ENCODE measurements around the gene SGSM1.

Gene SGSM1

DNA sequence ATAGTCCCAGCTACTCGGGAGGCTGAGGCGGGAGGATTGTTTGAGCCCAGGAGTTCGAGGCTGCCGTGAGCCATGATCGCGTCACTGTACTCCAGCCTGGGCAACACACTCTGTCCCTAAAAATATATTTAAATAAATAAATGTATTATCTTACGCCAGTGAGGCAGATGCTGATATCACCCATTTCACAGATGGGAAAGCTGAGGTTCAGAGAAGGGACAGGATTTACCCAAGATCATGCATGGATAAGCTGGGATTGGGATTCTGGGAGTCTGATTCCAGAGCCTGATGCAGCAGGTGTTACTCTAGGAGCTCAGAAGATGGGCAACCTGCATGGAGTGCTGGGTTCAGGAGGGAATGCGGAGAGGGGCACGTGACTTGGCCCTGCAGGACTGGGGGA lies 17.8 kb downstream of the SGSM1 start:
- no peak overlapping the region for H2AFZ ChIP-seq (ENCODE audit: low read length)
- no peaks in the 10 kb centered on the region for H4K20me1 ChIP-seq (ENCODE audit: insufficient read depth, low read length, poor library complexity, severe bottlenecking)
- no peaks in the 10 kb centered on the region for H3K4me1 ChIP-seq (ENCODE audit: insufficient read depth, low read length, poor library complexity, severe bottlenecking)
- H3K27me3 ChIP-seq (ENCODE audit: insufficient read depth, low read length, poor library complexity, severe bottlenecking), result no peaks in the 10 kb centered on the region
- H3K4me3 ChIP-seq (ENCODE audit: low read length, poor library complexity, severe bottlenecking), result no peak overlapping the region
- no peak overlapping the region for H3K9ac ChIP-seq (ENCODE audit: low read depth, low read length, poor library complexity, severe bottlenecking)
- no peaks in the 10 kb centered on the region for H3K9me2 ChIP-seq (replicated peaks; ENCODE audit: low read depth, low read length)
- H3K9me3 ChIP-seq (ENCODE audit: insufficient read depth, low read depth, low read length), result no peaks in the 10 kb centered on the region
- no peak overlapping the region for H3K4me2 ChIP-seq (ENCODE audit: low read depth, low read length, poor library complexity, severe bottlenecking)
- H3K79me2 ChIP-seq (ENCODE audit: insufficient read depth, low read length), result no peaks in the 10 kb centered on the region
- H3F3A ChIP-seq (ENCODE audit: low read depth), result no peaks in the 10 kb centered on the region
- TF ChIP-seq, protein P1, sequence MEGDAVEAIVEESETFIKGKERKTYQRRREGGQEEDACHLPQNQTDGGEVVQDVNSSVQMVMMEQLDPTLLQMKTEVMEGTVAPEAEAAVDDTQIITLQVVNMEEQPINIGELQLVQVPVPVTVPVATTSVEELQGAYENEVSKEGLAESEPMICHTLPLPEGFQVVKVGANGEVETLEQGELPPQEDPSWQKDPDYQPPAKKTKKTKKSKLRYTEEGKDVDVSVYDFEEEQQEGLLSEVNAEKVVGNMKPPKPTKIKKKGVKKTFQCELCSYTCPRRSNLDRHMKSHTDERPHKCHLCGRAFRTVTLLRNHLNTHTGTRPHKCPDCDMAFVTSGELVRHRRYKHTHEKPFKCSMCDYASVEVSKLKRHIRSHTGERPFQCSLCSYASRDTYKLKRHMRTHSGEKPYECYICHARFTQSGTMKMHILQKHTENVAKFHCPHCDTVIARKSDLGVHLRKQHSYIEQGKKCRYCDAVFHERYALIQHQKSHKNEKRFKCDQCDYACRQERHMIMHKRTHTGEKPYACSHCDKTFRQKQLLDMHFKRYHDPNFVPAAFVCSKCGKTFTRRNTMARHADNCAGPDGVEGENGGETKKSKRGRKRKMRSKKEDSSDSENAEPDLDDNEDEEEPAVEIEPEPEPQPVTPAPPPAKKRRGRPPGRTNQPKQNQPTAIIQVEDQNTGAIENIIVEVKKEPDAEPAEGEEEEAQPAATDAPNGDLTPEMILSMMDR (conservative IDR thresholded peaks at IDR 0.05; ENCODE audit: low read length), result no peak
- TF ChIP-seq EZH2phosphoT487 (IDR thresholded peaks at IDR 0.05; ENCODE audit: borderline replicate concordance), result no peak
- no peaks in the 10 kb centered on the region for H3K36me3 ChIP-seq (ENCODE audit: insufficient read depth, low read length)

DNA sequence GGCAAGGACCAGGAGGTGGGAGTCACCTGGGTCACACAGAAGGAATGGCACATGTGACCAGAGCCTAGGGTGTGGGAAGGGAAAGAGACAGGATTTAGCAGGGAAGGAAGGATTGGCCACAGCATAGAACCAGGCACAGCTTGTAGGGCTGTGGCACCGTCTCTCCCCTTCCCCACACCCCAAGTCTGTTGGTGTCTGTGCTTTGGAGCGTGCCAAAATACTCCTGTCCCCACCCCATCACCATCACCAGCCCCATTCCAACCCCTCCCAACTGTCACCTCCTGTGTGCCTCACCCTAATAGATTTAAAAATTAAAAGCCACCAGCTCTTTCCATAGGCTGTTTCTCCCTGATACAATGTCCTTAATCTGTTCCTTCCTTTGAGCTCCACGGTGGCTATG lies 18.2 kb downstream of the SGSM1 start:
- H3K9me3 ChIP-seq (ENCODE audit: insufficient read depth, low read depth, low read length), result no peaks in the 10 kb centered on the region
- H3K4me3 ChIP-seq (ENCODE audit: low read length, poor library complexity, severe bottlenecking), result no peak overlapping the region
- no peak for TF ChIP-seq EZH2phosphoT487 (IDR thresholded peaks at IDR 0.05; ENCODE audit: borderline replicate concordance)
- TF ChIP-seq, protein P1 (conservative IDR thresholded peaks at IDR 0.05; ENCODE audit: low read length), result no peak
- H3K9ac ChIP-seq (ENCODE audit: low read depth, low read length, poor library complexity, severe bottlenecking), result no peak overlapping the region
- H2AFZ ChIP-seq (ENCODE audit: low read length), result no peak overlapping the region
- no peaks in the 10 kb centered on the region for H3K9me2 ChIP-seq (replicated peaks; ENCODE audit: low read depth, low read length)
- H3K4me2 ChIP-seq (ENCODE audit: low read depth, low read length, poor library complexity, severe bottlenecking), result no peak overlapping the region
- H3F3A ChIP-seq (ENCODE audit: low read depth), result no peaks in the 10 kb centered on the region
- no peaks in the 10 kb centered on the region for H3K79me2 ChIP-seq (ENCODE audit: insufficient read depth, low read length)
- no peaks in the 10 kb centered on the region for H4K20me1 ChIP-seq (ENCODE audit: insufficient read depth, low read length, poor library complexity, severe bottlenecking)
- H3K36me3 ChIP-seq (ENCODE audit: insufficient read depth, low read length), result no peaks in the 10 kb centered on the region
- H3K4me1 ChIP-seq (ENCODE audit: insufficient read depth, low read length, poor library complexity, severe bottlenecking), result no peaks in the 10 kb centered on the region
- no peaks in the 10 kb centered on the region for H3K27me3 ChIP-seq (ENCODE audit: insufficient read depth, low read length, poor library complexity, severe bottlenecking)

DNA sequence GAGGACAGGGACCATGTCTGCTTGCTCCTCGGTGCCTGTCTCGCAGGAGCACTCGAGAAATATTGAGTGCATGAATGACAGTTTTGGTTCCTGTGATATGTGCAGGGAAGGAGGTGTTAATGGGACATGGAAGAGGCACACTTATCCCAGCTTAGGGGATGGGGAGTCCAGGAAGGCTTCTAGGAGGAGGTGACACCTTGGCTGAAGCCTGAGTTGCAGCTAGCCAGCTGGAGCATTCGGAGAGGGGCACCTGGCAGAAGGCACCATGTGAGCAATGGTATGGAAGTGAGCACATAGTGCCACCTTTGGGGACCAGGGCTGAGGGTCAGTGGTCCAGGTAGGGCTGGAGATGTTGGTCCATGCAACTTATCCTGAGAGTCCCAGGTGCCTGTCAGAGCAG lies 18.9 kb downstream of the SGSM1 start:
- Histone ChIP-seq H3K9me3 (ENCODE audit: insufficient read depth, low read depth, low read length) (no peaks in the 10 kb centered on the region), H3K4me2 (ENCODE audit: low read depth, low read length, poor library complexity, severe bottlenecking) (no peak overlapping the region), H3K4me1 (ENCODE audit: insufficient read depth, low read length, poor library complexity, severe bottlenecking) (no peaks in the 10 kb centered on the region), H3K9me2 (replicated peaks; ENCODE audit: low read depth, low read length) (no peaks in the 10 kb centered on the region), H4K20me1 (ENCODE audit: insufficient read depth, low read length, poor library complexity, severe bottlenecking) (no peaks in the 10 kb centered on the region), H3K4me3 (ENCODE audit: low read length, poor library complexity, severe bottlenecking) (no peak overlapping the region), H3F3A (ENCODE audit: low read depth) (no peaks in the 10 kb centered on the region), H3K9ac (ENCODE audit: low read depth, low read length, poor library complexity, severe bottlenecking) (no peak overlapping the region), H2AFZ (ENCODE audit: low read length) (no peak overlapping the region), H3K36me3 (ENCODE audit: insufficient read depth, low read length) (no peaks in the 10 kb centered on the region), H3K79me2 (ENCODE audit: insufficient read depth, low read length) (no peaks in the 10 kb centered on the region), H3K27me3 (ENCODE audit: insufficient read depth, low read length, poor library complexity, severe bottlenecking) (no peaks in the 10 kb centered on the region)
- TF ChIP-seq, protein P1 (conservative IDR thresholded peaks at IDR 0.05; ENCODE audit: low read length), result no peak
- no peak for TF ChIP-seq EZH2phosphoT487 (IDR thresholded peaks at IDR 0.05; ENCODE audit: borderline replicate concordance)
